Retinal pigment epithelial cell (primary cell): ENCODE data around the gene ZPBP.

ENCODE experiments used
- DNase-seq: peaks from one replicate; pipeline ENCODE4 v3.0.0-alpha.2; 2010; ENCODE audit warnings: low read depth
- H3K4me3 ChIP-seq: 2 replicates; pipeline ENCODE4 v1.5.1; 2011; ENCODE audit warnings: mild to moderate bottlenecking, low read length, control low read depth, moderate library complexity
- TF ChIP-seq, protein P1 (sequence below): conservative IDR thresholded peaks from 2 replicates; pipeline ENCODE4 v1.5.1; 2011; ENCODE audit warnings: low read depth, low read length, control low read depth, inconsistent platforms

The ZPBP gene

DNA sequence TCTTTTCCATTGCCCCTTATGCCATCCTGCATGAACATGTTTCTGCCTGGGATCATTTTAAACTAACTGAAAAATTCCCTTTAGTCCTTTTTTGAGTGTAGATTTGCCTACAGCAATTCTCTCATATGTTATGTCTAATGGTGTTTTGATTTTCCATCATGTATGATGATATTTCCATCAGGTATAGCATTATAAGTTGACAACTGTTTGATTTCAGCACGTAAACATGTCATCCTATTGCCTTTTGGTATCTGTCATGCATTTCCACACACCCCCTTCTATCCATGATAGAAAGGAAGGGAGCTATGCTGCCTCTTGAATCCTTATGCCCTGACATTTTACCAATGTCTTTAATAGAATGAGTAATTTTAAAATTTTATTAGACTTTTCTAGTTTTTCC, 116.8 kb downstream of the ZPBP start:
- TF ChIP-seq, protein P1, sequence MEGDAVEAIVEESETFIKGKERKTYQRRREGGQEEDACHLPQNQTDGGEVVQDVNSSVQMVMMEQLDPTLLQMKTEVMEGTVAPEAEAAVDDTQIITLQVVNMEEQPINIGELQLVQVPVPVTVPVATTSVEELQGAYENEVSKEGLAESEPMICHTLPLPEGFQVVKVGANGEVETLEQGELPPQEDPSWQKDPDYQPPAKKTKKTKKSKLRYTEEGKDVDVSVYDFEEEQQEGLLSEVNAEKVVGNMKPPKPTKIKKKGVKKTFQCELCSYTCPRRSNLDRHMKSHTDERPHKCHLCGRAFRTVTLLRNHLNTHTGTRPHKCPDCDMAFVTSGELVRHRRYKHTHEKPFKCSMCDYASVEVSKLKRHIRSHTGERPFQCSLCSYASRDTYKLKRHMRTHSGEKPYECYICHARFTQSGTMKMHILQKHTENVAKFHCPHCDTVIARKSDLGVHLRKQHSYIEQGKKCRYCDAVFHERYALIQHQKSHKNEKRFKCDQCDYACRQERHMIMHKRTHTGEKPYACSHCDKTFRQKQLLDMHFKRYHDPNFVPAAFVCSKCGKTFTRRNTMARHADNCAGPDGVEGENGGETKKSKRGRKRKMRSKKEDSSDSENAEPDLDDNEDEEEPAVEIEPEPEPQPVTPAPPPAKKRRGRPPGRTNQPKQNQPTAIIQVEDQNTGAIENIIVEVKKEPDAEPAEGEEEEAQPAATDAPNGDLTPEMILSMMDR: no peak
- no peak overlapping the region for H3K4me3 ChIP-seq
- DNase-seq: no peak

DNA sequence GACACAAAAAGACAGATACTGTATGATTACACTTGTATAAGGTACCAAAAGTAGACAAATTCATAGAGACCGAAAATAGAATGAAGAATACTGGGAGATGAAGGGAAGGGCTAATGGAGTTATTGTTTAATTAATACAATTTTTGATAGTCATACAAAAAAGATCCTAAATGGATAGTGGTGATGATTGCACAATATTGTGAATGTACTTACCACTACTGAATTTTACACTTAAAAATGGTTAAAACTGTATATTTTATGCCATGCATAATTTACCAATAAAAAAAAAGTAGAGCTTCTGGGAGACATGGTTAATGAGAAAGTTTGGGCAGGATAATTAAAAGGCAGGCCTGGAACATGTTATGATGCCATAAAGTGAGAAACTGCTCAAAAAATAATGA, 119.0 kb downstream of the ZPBP start:
- DNase-seq: no peak
- TF ChIP-seq, protein P1: no peak
- no peak overlapping the region for H3K4me3 ChIP-seq

DNA sequence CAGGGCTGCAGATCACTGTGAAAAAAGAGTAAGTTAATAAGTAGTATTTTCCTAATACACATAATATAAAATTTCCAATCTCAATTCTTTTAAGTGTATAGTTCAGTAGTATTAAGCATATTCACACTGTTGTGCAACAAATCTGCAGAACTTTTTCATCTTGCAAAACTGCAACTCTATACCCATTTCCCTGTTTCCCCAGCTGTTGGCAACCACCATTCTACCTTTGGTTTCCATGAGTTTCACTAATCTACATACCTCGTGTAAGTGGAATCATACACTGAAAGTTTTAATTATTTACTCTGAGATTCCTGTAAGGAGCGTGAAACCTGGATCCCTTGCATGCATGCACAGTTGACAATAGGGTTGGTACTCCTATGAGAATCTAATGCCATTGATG, 155.4 kb downstream of the ZPBP start:
- DNase-seq: no peak
- TF ChIP-seq, protein P1: no peak
- no peak overlapping the region for H3K4me3 ChIP-seq

DNA sequence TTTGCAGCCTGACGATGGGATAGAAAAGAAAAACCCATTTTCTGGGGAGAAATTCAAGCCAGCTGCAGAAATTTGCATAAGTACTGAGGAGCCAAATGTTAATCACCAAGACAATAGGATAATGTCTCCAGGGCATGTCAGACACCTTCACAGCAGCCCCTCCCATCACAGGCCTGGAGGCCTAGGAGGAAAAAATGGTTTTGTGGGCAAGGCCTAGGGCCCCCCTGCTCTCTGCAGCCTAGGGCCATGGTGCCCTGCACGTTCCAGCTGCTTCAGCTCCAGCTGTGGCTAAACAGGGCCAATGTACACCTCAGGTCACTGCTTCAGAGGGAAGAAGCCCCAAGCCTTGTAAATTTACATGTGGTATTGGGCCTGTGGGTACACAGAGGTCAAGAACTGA, 161.4 kb downstream of the ZPBP start:
- TF ChIP-seq, protein P1: no peak
- DNase-seq: no peak

DNA sequence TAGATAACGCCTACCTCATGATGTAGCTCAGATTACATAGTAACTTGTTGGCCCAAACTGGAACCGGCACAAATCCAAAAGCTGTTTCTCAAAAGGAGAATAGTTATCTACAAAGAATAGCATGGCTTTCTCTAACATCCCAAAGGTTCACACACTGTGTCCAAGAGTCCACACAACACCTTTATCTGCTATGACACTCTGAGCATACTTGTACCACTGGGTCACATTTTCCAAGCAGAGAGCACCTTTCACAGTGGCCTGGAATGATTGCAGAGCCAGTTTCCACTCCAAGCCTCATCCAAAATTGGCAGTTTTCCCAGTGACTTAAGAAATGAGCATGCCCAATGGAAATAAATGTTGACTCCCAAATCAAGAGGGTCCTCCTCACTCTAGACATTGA, 164.3 kb downstream of the ZPBP start:
- DNase-seq: no peak
- no peak overlapping the region for H3K4me3 ChIP-seq
- TF ChIP-seq, protein P1: no peak

More for the DNA sequence above, 161.4 kb downstream of the ZPBP start:
- no peak overlapping the region for H3K4me3 ChIP-seq

DNA sequence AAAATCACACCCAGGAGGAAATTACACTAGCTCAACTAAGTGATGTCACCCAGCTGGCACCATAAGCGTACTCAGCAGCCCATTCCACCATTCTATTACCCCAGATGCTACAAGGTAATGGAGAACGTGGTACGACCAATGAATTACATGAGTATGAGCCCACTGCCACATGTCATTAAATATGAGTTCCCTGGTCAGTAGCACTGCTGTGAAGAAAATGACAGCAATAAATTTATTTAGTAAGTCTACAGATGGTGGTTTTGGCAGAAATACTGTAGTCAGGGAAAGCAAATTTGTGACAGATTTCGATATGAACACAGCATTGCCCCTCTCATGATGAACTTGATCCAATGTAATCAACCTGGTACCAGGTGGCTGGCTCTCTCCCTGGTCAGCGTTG, 165.4 kb downstream of the ZPBP start:
- no peak overlapping the region for H3K4me3 ChIP-seq
- TF ChIP-seq, protein P1: no peak
- no peak for DNase-seq

DNA sequence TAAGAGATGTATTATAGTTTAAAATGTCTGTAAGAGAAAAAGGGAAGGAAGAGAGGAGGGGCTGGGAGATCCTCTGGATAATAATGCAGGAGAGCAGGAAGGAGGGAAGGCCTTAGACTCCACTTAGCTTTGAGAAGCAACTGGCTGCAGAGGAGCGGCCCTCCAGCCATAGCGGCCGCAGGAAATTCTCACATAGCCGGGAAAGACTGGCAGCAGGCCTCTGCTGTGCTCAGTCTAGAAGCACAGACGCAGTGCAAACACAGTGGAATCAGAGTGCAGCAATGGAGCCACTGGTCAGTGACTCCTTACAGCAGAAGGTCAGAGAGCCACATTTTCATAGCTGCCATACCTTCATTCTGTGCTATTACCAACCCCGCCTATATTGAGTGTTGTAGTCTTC, 166.3 kb downstream of the ZPBP start:
- no peak overlapping the region for H3K4me3 ChIP-seq
- TF ChIP-seq, protein P1: no peak
- DNase-seq: no peak
